ENCODE results near the gene CYP51A1.
"Not testable (repeated sequence)": the region's sequence is repeated elsewhere in the genome, so short reads cannot be mapped to it uniquely, and the experiment has no call there.

The CYP51A1 gene

DNA sequence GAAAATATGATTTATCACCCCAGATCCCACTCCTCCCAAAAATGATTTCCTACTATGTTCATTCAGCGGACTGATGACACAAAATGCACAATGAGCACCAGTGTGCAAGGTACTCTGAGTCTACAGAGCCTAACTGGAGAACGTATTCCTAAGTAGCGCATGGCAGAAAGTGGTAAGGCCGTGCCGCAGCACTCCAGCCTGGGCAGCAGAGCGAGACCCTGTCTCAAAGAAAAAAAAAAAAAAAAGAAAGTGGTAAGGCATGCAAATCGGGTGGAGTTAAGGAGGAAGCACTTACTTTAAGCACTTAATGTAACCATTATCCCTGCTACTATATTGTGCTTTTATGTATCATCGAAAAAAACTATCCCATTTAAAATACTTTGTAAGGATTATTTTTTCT is 25.5 kb downstream of the CYP51A1 start:
- no peak overlapping the region for H3K4me3 ChIP-seq (replicated peaks; ENCODE audit: insufficient read depth, low read length)
- H3K27ac ChIP-seq (replicated peaks) = no peak overlapping the region
- TF ChIP-seq, protein P1, sequence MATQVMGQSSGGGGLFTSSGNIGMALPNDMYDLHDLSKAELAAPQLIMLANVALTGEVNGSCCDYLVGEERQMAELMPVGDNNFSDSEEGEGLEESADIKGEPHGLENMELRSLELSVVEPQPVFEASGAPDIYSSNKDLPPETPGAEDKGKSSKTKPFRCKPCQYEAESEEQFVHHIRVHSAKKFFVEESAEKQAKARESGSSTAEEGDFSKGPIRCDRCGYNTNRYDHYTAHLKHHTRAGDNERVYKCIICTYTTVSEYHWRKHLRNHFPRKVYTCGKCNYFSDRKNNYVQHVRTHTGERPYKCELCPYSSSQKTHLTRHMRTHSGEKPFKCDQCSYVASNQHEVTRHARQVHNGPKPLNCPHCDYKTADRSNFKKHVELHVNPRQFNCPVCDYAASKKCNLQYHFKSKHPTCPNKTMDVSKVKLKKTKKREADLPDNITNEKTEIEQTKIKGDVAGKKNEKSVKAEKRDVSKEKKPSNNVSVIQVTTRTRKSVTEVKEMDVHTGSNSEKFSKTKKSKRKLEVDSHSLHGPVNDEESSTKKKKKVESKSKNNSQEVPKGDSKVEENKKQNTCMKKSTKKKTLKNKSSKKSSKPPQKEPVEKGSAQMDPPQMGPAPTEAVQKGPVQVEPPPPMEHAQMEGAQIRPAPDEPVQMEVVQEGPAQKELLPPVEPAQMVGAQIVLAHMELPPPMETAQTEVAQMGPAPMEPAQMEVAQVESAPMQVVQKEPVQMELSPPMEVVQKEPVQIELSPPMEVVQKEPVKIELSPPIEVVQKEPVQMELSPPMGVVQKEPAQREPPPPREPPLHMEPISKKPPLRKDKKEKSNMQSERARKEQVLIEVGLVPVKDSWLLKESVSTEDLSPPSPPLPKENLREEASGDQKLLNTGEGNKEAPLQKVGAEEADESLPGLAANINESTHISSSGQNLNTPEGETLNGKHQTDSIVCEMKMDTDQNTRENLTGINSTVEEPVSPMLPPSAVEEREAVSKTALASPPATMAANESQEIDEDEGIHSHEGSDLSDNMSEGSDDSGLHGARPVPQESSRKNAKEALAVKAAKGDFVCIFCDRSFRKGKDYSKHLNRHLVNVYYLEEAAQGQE (IDR thresholded peaks at IDR 0.05; ENCODE audit: insufficient replicate concordance, low read depth) = no peak
- TF ChIP-seq, protein P2, sequence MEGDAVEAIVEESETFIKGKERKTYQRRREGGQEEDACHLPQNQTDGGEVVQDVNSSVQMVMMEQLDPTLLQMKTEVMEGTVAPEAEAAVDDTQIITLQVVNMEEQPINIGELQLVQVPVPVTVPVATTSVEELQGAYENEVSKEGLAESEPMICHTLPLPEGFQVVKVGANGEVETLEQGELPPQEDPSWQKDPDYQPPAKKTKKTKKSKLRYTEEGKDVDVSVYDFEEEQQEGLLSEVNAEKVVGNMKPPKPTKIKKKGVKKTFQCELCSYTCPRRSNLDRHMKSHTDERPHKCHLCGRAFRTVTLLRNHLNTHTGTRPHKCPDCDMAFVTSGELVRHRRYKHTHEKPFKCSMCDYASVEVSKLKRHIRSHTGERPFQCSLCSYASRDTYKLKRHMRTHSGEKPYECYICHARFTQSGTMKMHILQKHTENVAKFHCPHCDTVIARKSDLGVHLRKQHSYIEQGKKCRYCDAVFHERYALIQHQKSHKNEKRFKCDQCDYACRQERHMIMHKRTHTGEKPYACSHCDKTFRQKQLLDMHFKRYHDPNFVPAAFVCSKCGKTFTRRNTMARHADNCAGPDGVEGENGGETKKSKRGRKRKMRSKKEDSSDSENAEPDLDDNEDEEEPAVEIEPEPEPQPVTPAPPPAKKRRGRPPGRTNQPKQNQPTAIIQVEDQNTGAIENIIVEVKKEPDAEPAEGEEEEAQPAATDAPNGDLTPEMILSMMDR (IDR thresholded peaks at IDR 0.05; ENCODE audit: insufficient read depth, low read length) = no peak
- no peak for DNase-seq (ENCODE audit: low read depth in 1 of 2, low spot score in 1 of 2)
- no peaks in the 10 kb centered on the region for H3K27me3 ChIP-seq (ENCODE audit: insufficient read depth, poor library complexity, severe bottlenecking)

DNA sequence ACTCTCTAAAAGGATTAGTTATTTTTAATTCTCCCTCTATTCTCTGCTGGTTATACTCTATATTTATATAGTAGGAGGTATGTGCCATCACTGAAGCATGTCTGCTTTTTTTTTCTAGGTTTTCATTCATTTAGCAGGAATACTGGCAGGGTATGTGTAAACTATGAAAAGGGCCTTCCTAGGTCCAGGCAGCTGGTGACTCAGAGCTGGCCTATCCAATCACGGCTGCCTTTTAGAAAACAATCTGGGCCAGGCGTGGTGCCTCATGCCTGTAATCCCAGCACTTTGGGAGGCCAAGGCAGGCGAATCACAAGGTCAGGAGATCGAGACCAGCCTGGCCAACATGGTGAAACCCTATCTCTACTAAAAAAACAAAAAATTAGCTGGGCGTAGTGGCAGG is 31.4 kb downstream of the CYP51A1 start:
- DNase-seq (ENCODE audit: low read depth in 1 of 2, low spot score in 1 of 2); H3K27ac ChIP-seq (replicated peaks); H3K27me3 ChIP-seq (ENCODE audit: insufficient read depth, poor library complexity, severe bottlenecking); H3K4me3 ChIP-seq (replicated peaks; ENCODE audit: insufficient read depth, low read length): not testable (repeated sequence)

DNA sequence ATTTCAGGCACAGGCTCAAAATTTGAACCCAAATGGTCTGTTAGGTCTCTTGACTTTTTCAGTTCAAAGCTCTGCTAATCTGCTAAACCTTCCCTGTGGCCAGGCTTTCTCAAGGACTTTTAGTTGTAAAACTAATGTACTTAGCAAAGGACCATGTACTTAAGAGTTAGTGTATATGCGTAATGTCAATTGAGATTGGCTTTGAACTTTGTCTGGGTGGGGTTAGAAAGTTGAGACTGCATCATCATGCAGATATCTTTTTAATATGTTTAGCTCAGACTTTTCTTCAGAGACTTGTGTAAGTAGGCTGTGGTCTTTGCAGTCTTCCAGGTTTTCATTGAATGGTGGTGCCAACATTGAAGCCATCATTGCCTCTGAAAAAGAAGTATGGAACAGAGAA is 33.7 kb downstream of the CYP51A1 start:
- TF ChIP-seq, protein P1 (IDR thresholded peaks at IDR 0.05; ENCODE audit: insufficient replicate concordance, low read depth) = no peak
- TF ChIP-seq, protein P2 (IDR thresholded peaks at IDR 0.05; ENCODE audit: insufficient read depth, low read length) = no peak
- TF ChIP-seq GABPA (IDR thresholded peaks at IDR 0.05; ENCODE audit: low read depth) (no peak), POLR2AphosphoS5 (IDR thresholded peaks at IDR 0.05; ENCODE audit: low read depth) (no peak), SPI1 (IDR thresholded peaks at IDR 0.05; ENCODE audit: borderline replicate concordance, low read depth) (no peak)
- DNase-seq (ENCODE audit: low read depth in 1 of 2, low spot score in 1 of 2) = no peak
- Histone ChIP-seq H3K4me3 (replicated peaks; ENCODE audit: insufficient read depth, low read length) (no peak overlapping the region), H3K27me3 (ENCODE audit: insufficient read depth, poor library complexity, severe bottlenecking) (no peaks in the 10 kb centered on the region), H3K27ac (replicated peaks) (no peak overlapping the region)

DNA sequence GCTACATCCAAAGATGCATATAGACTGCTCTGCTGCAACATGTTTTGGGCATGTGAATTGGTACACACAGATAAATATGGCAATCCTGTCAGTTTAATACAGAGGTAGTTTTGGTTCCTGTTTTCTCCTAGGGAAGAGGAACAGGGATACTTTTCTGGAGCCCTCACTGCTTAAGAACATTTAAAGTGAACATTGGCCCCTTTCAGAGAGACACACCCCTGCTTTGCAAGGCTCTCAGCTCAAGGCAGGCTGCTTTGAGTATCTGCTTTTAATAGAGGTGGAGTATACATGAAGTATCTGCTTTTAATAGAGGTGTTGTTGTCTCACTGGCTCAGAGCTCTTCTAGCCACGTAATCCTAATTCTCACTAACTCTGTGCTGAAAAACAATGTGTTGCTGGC is 38.9 kb downstream of the CYP51A1 start:
- no peak overlapping the region for H3K27ac ChIP-seq (replicated peaks)
- no peaks in the 10 kb centered on the region for H3K27me3 ChIP-seq (ENCODE audit: insufficient read depth, poor library complexity, severe bottlenecking)
- H3K4me3 ChIP-seq (replicated peaks; ENCODE audit: insufficient read depth, low read length) = no peak overlapping the region
- TF ChIP-seq SPI1 (IDR thresholded peaks at IDR 0.05; ENCODE audit: borderline replicate concordance, low read depth) (no peak), GABPA (IDR thresholded peaks at IDR 0.05; ENCODE audit: low read depth) (no peak), POLR2AphosphoS5 (IDR thresholded peaks at IDR 0.05; ENCODE audit: low read depth) (no peak)
- TF ChIP-seq, protein P1 (IDR thresholded peaks at IDR 0.05; ENCODE audit: insufficient replicate concordance, low read depth) = no peak
- TF ChIP-seq, protein P2 (IDR thresholded peaks at IDR 0.05; ENCODE audit: insufficient read depth, low read length) = no peak
- no peak for DNase-seq (ENCODE audit: low read depth in 1 of 2, low spot score in 1 of 2)
